Endothelial cell of umbilical vein (primary cell): ENCODE results near the gene BUD13. TPM values are rescaled to one million over a fixed set of nuclear protein-coding genes. Genes with fewer than 3 reads are reported as not detected.

Experiments used
- BruUV-seq: library from RNA; stranded (reverse); fragments of 400-500 nt; replicated peaks from 2 replicates; lab custom pipeline; 2021; lab: Mats Ljungman, UMichigan
- CTCF ChIA-PET: fragments of 300-600, 350-600 bp; sonication (Branson Sonifier 250); formaldehyde crosslinking; loops from one replicate; lab custom pipeline; 2021; ENCODE audit warnings: antibody characterized with exemption, inconsistent platforms; lab: Charles Lee
- POLR2A ChIA-PET: fragments of 300-600, 350-600 bp; sonication (Branson Sonifier 250); formaldehyde crosslinking; loops from one replicate; lab custom pipeline; 2021; ENCODE audit warnings: antibody characterized with exemption, inconsistent platforms; lab: Charles Lee
- DNase-seq: peaks from one replicate; pipeline ENCODE4 v3.0.0-alpha.2; 2011; ENCODE audit warnings: low read depth, low spot score
- FAIRE-seq: peaks from 2 replicates; lab custom pipeline; 2011; peaks lifted over from hg19 to GRCh38; lab: Jason Lieb, UNC
- H2AFZ ChIP-seq: 2 replicates; pipeline ENCODE4 v1.6.0; 2012; ENCODE audit warnings: low read depth, low read length, control low read depth, inconsistent platforms
- H3K27ac ChIP-seq: 2 replicates; pipeline ENCODE4 v1.5.1; 2011; ENCODE audit warnings: low read depth, mild to moderate bottlenecking, control low read depth, low read length, moderate library complexity; ENCODE audit not compliant: insufficient read depth
- H3K27me3 ChIP-seq, 2 experiments: 2 replicates each; pipeline versions ENCODE4 v1.6.0 to v1.6.1; 2011; ENCODE audit warnings: low read length in 2 of 2, mixed read lengths in 1 of 2; ENCODE audit not compliant: control insufficient read depth in 2 of 2, insufficient read depth in 2 of 2
- H3K36me3 ChIP-seq, 2 experiments: 2 replicates in 1 of 2; 3 replicates in 1 of 2; pipeline ENCODE4 v1.5.1; 2011; ENCODE audit warnings: low read length in 2 of 2, mild to moderate bottlenecking in 1 of 2, moderate library complexity in 1 of 2; ENCODE audit not compliant: control insufficient read depth in 2 of 2, insufficient read depth in 2 of 2; ENCODE audit errors: extremely low read depth in 1 of 2
- H3K4me1 ChIP-seq: 3 replicates; pipeline ENCODE4 v1.5.1; 2011; ENCODE audit warnings: mild to moderate bottlenecking, low read length; ENCODE audit not compliant: control insufficient read depth, insufficient read depth; ENCODE audit errors: extremely low read depth
- H3K4me2 ChIP-seq: 2 replicates; pipeline ENCODE4 v1.6.1; 2011; ENCODE audit warnings: low read length, control low read depth, mixed read lengths; ENCODE audit not compliant: insufficient read depth
- H3K4me3 ChIP-seq, 3 experiments: fragments of 200-600 bp in 1 of 3; sonication (generic), shearing (Covaris generic) in 1 of 3; replicated peaks in 1 of 3; 2 replicates each; pipeline ENCODE4 v1.5.1; 2011 to 2016; ENCODE audit warnings: control low read depth in 3 of 3, low read length in 3 of 3, mild to moderate bottlenecking in 2 of 3, inconsistent platforms in 1 of 3, low read depth in 1 of 3, moderate library complexity in 1 of 3; ENCODE audit not compliant: insufficient read depth in 1 of 3
- H3K79me2 ChIP-seq: 2 replicates; pipeline ENCODE4 v1.6.0; 2012; ENCODE audit warnings: low read length, inconsistent platforms; ENCODE audit not compliant: control insufficient read depth, insufficient read depth
- H3K9ac ChIP-seq: replicated peaks from 2 replicates; pipeline ENCODE3; 2011; ENCODE audit warnings: low read length, control low read depth; ENCODE audit not compliant: insufficient read depth; ENCODE audit errors: extremely low read depth
- H3K9me1 ChIP-seq: replicated peaks from 3 replicates; pipeline ENCODE4 v1.6.0; 2011; ENCODE audit warnings: mild to moderate bottlenecking, low read length; ENCODE audit not compliant: control insufficient read depth, insufficient read depth; ENCODE audit errors: extremely low read depth
- H3K9me3 ChIP-seq: replicated peaks from 2 replicates; pipeline ENCODE4 v1.5.1; 2012; ENCODE audit warnings: low read length, inconsistent platforms; ENCODE audit not compliant: control insufficient read depth, insufficient read depth
- H4K20me1 ChIP-seq: replicated peaks from 2 replicates; pipeline ENCODE3; 2011; ENCODE audit warnings: mild to moderate bottlenecking, low read length; ENCODE audit not compliant: control insufficient read depth, insufficient read depth; ENCODE audit errors: extremely low read depth
- EZH2 ChIP-seq: IDR thresholded peaks from 2 replicates; pipeline ENCODE4 v1.6.1; 2012; ENCODE audit warnings: borderline replicate concordance, low read depth, mild to moderate bottlenecking, moderate library complexity, low read length, inconsistent platforms; ENCODE audit not compliant: severe bottlenecking
- FOS ChIP-seq: IDR thresholded peaks from 2 replicates; pipeline ENCODE4 v1.6.1; 2011; ENCODE audit warnings: mild to moderate bottlenecking, low read length, moderate library complexity, borderline replicate concordance; ENCODE audit not compliant: insufficient read depth
- MYC ChIP-seq: IDR thresholded peaks from one replicate; pipeline ENCODE4 v1.6.1; 2011; ENCODE audit warnings: mild to moderate bottlenecking, low read depth, low read length
- POLR2A ChIP-seq: IDR thresholded peaks from 2 replicates; pipeline ENCODE4 v1.6.1; 2012; ENCODE audit warnings: low read depth, mild to moderate bottlenecking, control low read depth, low read length
- POLR2AphosphoS5 ChIP-seq: IDR thresholded peaks from 2 replicates; pipeline ENCODE4 v1.6.1; 2012; ENCODE audit warnings: low read depth, mild to moderate bottlenecking, control low read depth, low read length, moderate library complexity; ENCODE audit not compliant: insufficient read depth
- dilution Hi-C: fragments of 300-500 bp; cut with MboI; formaldehyde crosslinking; loops from one replicate; pipeline ENCODE4 v1.15.0; 2019; ENCODE audit warnings: low sequenced_read_pairs; ENCODE audit not compliant: extremely low pct_ligation_motif_present
- intact Hi-C: fragments of 100-400 bp; cut with micrococcal nuclease; formaldehyde crosslinking; loops from one replicate; pipeline ENCODE4 v1.10.0; 2022
- polyA plus RNA-seq, 4 experiments: library from polyadenylated mRNA; depleted of rRNA in 3 of 4; stranded (reverse) in 3 of 4; unstranded in 1 of 4; fragments of >200 nt; gene quantifications; 2 replicates each; pipeline versions ENCODE4 v1.2.1 to v1.2.3, GENCODE V29; 2011 to 2012; ENCODE audit warnings: missing spikeins in 1 of 4
- total RNA-seq: library from RNA; stranded (reverse); gene quantifications from 2 replicates; pipeline ENCODE4 v1.2.3, GENCODE V29; 2021
- TF ChIP-seq, protein P1 (sequence below), 2 donors: IDR thresholded peaks; 1 replicate in 1 of 2; 2 replicates in 1 of 2; pipeline ENCODE4 v1.5.1; 2011; ENCODE audit warnings: low read length in 2 of 2, mild to moderate bottlenecking in 2 of 2, moderate library complexity in 2 of 2, control low read depth in 1 of 2, inconsistent platforms in 1 of 2, low read depth in 1 of 2; ENCODE audit not compliant: insufficient read depth in 1 of 2; ENCODE audit errors: extremely low read depth in 1 of 2

Gene BUD13
- total and polyA plus RNA-seq, 2 donors (not counting 3 experiments of a cell fraction or from before 2014, with no cell fraction given) = 18.8 to 21.8 TPM

DNA sequence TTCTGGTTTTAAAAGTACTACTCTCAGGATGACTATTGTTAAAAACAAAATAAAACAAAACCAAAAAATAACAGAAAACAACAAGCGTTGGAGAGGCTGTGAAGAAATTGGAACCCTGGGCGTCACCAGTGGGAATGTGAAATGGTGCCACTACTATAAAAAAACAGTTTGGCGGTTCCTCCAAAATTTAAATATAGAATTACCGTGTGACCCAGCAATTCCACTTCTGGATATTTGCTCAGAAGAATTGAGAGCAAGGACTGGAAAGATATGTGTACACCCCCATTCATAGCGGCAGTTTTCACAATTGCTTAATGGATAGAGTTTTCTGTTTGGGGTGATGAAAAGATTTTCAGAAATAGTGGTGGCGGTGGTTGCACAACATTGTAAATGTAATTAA, 41.7 kb upstream of the BUD13 start:
- BruUV-seq = no TSS peak
- Histone ChIP-seq H2AFZ (no peak overlapping the region), H3K9me3 (no peaks in the 10 kb centered on the region), H3K4me1 (no peaks in the 10 kb centered on the region), H3K9ac (no peak overlapping the region), H3K36me3 (no peaks in the 10 kb centered on the region), H3K27ac (no peak overlapping the region), H3K4me3 (no peak overlapping the region), H3K4me2 (no peak overlapping the region), H4K20me1 (no peaks in the 10 kb centered on the region), H3K79me2 (no peaks in the 10 kb centered on the region), H3K27me3 (peaks cover 4 to 6% of the 10 kb centered on the region in 2 experiments), H3K9me1 (no peaks in the 10 kb centered on the region)
- FAIRE-seq = no peak
- TF ChIP-seq, protein P1, sequence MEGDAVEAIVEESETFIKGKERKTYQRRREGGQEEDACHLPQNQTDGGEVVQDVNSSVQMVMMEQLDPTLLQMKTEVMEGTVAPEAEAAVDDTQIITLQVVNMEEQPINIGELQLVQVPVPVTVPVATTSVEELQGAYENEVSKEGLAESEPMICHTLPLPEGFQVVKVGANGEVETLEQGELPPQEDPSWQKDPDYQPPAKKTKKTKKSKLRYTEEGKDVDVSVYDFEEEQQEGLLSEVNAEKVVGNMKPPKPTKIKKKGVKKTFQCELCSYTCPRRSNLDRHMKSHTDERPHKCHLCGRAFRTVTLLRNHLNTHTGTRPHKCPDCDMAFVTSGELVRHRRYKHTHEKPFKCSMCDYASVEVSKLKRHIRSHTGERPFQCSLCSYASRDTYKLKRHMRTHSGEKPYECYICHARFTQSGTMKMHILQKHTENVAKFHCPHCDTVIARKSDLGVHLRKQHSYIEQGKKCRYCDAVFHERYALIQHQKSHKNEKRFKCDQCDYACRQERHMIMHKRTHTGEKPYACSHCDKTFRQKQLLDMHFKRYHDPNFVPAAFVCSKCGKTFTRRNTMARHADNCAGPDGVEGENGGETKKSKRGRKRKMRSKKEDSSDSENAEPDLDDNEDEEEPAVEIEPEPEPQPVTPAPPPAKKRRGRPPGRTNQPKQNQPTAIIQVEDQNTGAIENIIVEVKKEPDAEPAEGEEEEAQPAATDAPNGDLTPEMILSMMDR (IDR thresholded peaks at IDR 0.05; ENCODE audit: extremely low read depth in 1 of 2, insufficient read depth in 1 of 2, low read depth in 1 of 2, low read length in 2 of 2) = no peak
- TF ChIP-seq FOS (no peak), POLR2AphosphoS5 (no peak), EZH2 (no peak)
- intact Hi-C loops = no loop called here
- no peak for DNase-seq
- ChIA-PET POLR2A (no interaction called here), CTCF (no interaction called here)
- dilution Hi-C loops = no loop called here

DNA sequence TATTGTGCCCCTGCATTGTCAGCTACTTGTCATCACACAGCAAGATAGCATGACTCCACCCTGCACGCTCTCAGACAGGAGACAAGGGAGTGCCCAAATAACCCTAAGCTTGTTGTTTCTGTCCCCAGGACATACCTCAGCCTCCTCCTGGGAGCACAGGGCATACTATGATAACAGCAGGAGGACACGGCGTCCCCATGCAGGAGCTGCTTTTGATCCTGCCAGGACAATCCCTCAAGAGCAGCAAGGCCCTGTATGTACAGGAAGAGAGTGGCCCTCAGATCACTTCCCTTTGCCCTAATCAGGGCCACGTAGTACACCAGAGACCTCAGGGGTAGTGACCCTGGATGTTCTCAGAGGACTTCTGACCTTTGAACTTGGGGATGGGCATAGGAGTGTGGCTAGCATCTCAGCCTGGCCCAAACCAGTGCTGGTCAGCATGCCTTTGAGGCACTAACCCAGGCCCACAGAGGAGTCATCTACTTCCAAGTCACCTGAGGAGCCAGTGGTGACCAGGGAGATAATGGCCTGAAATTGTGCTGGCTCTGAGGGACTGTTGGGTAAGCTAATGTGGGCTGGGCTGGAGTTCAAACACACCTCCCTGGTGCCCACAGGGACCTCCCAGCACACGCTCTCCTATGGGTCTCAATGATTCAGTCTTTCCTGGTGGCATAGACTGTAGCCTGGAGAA, 41.1 kb upstream of the BUD13 start:
- dilution Hi-C loops (no loop called here), intact Hi-C loops (no loop called here)
- H3K4me2 ChIP-seq = no peak overlapping the region
- DNase-seq = no peak
- H4K20me1 ChIP-seq = no peaks in the 10 kb centered on the region
- H2AFZ ChIP-seq = no peak overlapping the region
- H3K4me3 ChIP-seq = no peak overlapping the region
- no TSS peak for BruUV-seq
- ChIA-PET CTCF (interaction anchor here (1.2 kb wide), 1 partner anchor 20 kb away, joined by 3 read pairs; no protein-coding TSS in a partner anchor), POLR2A (no interaction called here)
- no peak overlapping the region for H3K9ac ChIP-seq
- no peaks in the 10 kb centered on the region for H3K9me3 ChIP-seq
- H3K79me2 ChIP-seq = no peaks in the 10 kb centered on the region
- peaks cover 4 to 6% of the 10 kb centered on the region in 2 experiments for H3K27me3 ChIP-seq
- no peaks in the 10 kb centered on the region for H3K4me1 ChIP-seq
- H3K9me1 ChIP-seq = no peaks in the 10 kb centered on the region
- TF ChIP-seq MYC (no peak), POLR2A (no peak), FOS (no peak)
- no peak for FAIRE-seq
- H3K27ac ChIP-seq = no peak overlapping the region
- H3K36me3 ChIP-seq = no peaks in the 10 kb centered on the region
